ENCODE measurements around the gene ACBD6. TPM values are rescaled to one million over a fixed set of nuclear protein-coding genes. Genes with fewer than 3 reads are reported as not detected.
A peak's percentile ranks its signal among the peaks of the same experiment; 100 is the strongest.

Gene ACBD6
- total and polyA plus RNA-seq, 2 of the 4 experiments (the other 2 are of a cell fraction): 52.5 to 59.1 TPM

DNA sequence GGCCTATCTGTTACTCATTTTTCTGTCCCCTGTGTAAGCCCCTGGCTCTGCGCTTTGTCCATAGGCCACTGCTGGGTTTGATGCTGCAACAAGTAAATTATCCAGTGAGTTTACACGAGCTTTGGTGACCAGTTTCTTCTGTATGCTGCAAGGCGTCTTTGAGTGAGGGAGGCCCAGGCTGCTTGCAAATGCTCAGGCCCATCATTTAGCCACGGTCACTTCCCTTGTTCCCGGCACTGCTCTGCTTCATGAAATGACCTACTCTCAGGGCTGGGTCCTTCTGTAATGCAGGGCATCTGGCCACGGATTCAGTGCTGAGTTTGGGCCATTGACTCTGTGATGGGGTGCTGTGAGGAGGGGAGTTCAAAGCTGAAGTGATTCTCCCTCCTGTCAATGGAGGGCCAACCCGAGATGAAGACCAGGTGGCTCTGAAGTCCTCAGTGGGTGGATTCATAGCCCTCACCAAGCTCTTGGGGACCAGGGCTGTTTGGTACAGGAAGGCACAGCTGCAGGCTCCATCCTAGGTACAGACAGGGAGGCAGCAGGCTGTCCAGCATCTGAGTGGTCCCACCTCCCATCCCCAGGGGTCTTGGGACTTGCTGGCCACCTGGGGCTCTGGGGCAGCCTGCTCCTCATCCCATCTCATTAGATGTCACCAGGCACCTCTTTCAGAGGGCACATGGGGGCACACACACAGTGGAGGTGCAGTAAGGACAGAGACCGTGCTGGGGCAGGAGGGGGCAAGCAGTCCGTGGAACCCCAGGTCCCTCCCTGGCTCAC, 250.7 kb downstream of the ACBD6 start (continued):
- TF ChIP-seq CTCF (conservative IDR thresholded peaks at IDR 0.05; ENCODE audit: low read depth, low read length): no peak

GRCh38 chr1:180250883-180251509, 251.4 kb downstream of the ACBD6 start:
- H3K4me1 ChIP-seq (ENCODE audit: control insufficient read depth, insufficient read depth, low read length): peaks cover 4% of the 10 kb centered on the region; the same call in 1 of the 2 replicates
- in situ Hi-C loops (cut with MboI; ENCODE audit: low sequenced_read_pairs): loop anchor here (5.0 to 25.0 kb wide), 3 partner anchors 166 to 911 kb away; no protein-coding TSS in a partner anchor
- TF ChIP-seq CTCF (conservative IDR thresholded peaks at IDR 0.05; ENCODE audit: low read depth, low read length) (no peak), USF2 (IDR thresholded peaks at IDR 0.05; ENCODE audit: low read depth, low read length) (no peak), CHD1 (IDR thresholded peaks at IDR 0.05; ENCODE audit: low read depth, low read length) (no peak), MAZ (IDR thresholded peaks at IDR 0.05; ENCODE audit: borderline replicate concordance, low read depth, low read length) (no peak), SMC3 (IDR thresholded peaks at IDR 0.05; ENCODE audit: low read depth, low read length) (no peak), MAFK (IDR thresholded peaks at IDR 0.05; ENCODE audit: low read depth, low read length) (no peak)
- TF ChIP-seq, protein P1, sequence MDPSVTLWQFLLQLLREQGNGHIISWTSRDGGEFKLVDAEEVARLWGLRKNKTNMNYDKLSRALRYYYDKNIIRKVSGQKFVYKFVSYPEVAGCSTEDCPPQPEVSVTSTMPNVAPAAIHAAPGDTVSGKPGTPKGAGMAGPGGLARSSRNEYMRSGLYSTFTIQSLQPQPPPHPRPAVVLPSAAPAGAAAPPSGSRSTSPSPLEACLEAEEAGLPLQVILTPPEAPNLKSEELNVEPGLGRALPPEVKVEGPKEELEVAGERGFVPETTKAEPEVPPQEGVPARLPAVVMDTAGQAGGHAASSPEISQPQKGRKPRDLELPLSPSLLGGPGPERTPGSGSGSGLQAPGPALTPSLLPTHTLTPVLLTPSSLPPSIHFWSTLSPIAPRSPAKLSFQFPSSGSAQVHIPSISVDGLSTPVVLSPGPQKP (IDR thresholded peaks at IDR 0.05; ENCODE audit: borderline replicate concordance, low read depth, low read length): no peak

More at GRCh38 chr1:180250883-180251509, 251.4 kb downstream of the ACBD6 start:
- Histone ChIP-seq H3K4ac (ENCODE audit: low read depth, low read length) (no peak overlapping the region), H3K27ac (ENCODE audit: insufficient read depth, low read length) (no peak overlapping the region), H4K20me1 (ENCODE audit: insufficient read depth, low read length) (no peaks in the 10 kb centered on the region), H3K4me2 (ENCODE audit: low read depth, low read length) (no peak overlapping the region), H3K23ac (ENCODE audit: low read depth, low read length) (no peak overlapping the region), H4K8ac (ENCODE audit: low read depth in 2 of 2, low read length in 2 of 2) (no peak overlapping the region), H2AK5ac (ENCODE audit: low read depth, low read length) (no peak overlapping the region), H3K18ac (ENCODE audit: low read depth, low read length) (no peak overlapping the region), H2AFZ (replicated peaks; ENCODE audit: low read length, poor library complexity) (no peak overlapping the region), H2BK15ac (ENCODE audit: low read depth, low read length) (no peak overlapping the region), H2BK120ac (ENCODE audit: low read depth, low read length) (no peak overlapping the region), H3K14ac (replicated peaks; ENCODE audit: low read depth, low read length) (no peak overlapping the region), H4K5ac (ENCODE audit: low read depth, low read length) (no peak overlapping the region), H3K36me3 (ENCODE audit: control insufficient read depth, insufficient read depth, low read length) (no peaks in the 10 kb centered on the region), H3K9ac (ENCODE audit: low read depth, low read length) (no peak overlapping the region), H3K4me3 (ENCODE audit: insufficient read depth, low read depth, low read length) (no peak overlapping the region), H3K56ac (ENCODE audit: extremely low read depth, insufficient read depth, low read length) (no peak overlapping the region), H3K9me3 (ENCODE audit: control insufficient read depth, insufficient read depth, low read length) (no peaks in the 10 kb centered on the region), H3K79me1 (ENCODE audit: low read depth in 1 of 2, low read length in 2 of 2) (no peaks in the 10 kb centered on the region), H2AK9ac (replicated peaks; ENCODE audit: low read depth, low read length, poor library complexity) (peak overlapping the region; percentile 62), H3K9me1 (ENCODE audit: insufficient read depth, low read length) (peaks cover 4% of the 10 kb centered on the region; the same call in 1 of the 2 replicates), H2BK20ac (ENCODE audit: low read depth, low read length) (no peak overlapping the region), H3K27me3 (ENCODE audit: control insufficient read depth, insufficient read depth, low read length) (peaks cover 4% of the 10 kb centered on the region; the same call in 1 of the 2 replicates), H2BK5ac (ENCODE audit: low read depth, low read length, poor library complexity, severe bottlenecking) (no peak overlapping the region), H4K91ac (ENCODE audit: insufficient read depth, low read depth, low read length) (no peak overlapping the region)
- no TSS peak for BruUV-seq (replicated peaks)
- WGBS, 2 experiments (ENCODE audit: extremely low coverage in 2 of 2, insufficient read length in 1 of 2): 67% methylated on average over 14 of the region's 16 CpGs; no CpG with 5 or more reads in 1 of the 2 experiments
- intact Hi-C loops (cut with micrococcal nuclease): no loop called here
- POLR2A ChIA-PET (ENCODE audit: unreplicated experiment): no interaction called here
- no peak for ATAC-seq (ENCODE audit: low read depth)
- DNase-seq: no peak
- CTCF ChIA-PET: no interaction called here
- dilution Hi-C loops (cut with HindIII; ENCODE audit: low sequenced_read_pairs, unreplicated experiment): no loop called here
